Mesenchymal stem cell (in vitro differentiated cells and primary cell): Measurements from ENCODE around the gene TDRD6.

Source experiments
- DNase-seq: peaks from one replicate; pipeline ENCODE4 v3.0.0-alpha.2; 2013
- H2AFZ ChIP-seq: one replicate; pipeline ENCODE4 v1.6.1; 2013; ENCODE audit warnings: low read depth, mild to moderate bottlenecking, control low read depth, inconsistent platforms, low read length, moderate library complexity
- H2AK5ac ChIP-seq: 2 replicates; pipeline ENCODE4 v1.6.1; 2013; ENCODE audit warnings: low read length, moderate library complexity, mild to moderate bottlenecking, inconsistent platforms; ENCODE audit not compliant: severe bottlenecking
- H2BK120ac ChIP-seq: one replicate; pipeline ENCODE4 v1.6.1; 2013; ENCODE audit warnings: low read depth, mild to moderate bottlenecking, inconsistent platforms, low read length, moderate library complexity
- H2BK12ac ChIP-seq, 2 experiments: one replicate each; pipeline ENCODE4 v1.6.1; 2013; ENCODE audit warnings: inconsistent platforms in 2 of 2, low read length in 2 of 2, mild to moderate bottlenecking in 2 of 2, moderate library complexity in 2 of 2, control low read depth in 1 of 2
- H2BK15ac ChIP-seq: one replicate; pipeline ENCODE4 v1.6.1; 2013; ENCODE audit warnings: mild to moderate bottlenecking, low read depth, inconsistent platforms; ENCODE audit not compliant: poor library complexity, severe bottlenecking
- H2BK5ac ChIP-seq: 2 replicates; pipeline ENCODE4 v1.6.1; 2013; ENCODE audit warnings: low read depth, mild to moderate bottlenecking, low read length, control low read depth, inconsistent platforms; ENCODE audit not compliant: poor library complexity, severe bottlenecking
- H3K14ac ChIP-seq, 2 experiments: one replicate each; pipeline ENCODE4 v1.6.1; 2013; ENCODE audit warnings: inconsistent platforms in 2 of 2, low read length in 2 of 2, control low read depth in 1 of 2, mild to moderate bottlenecking in 1 of 2, moderate library complexity in 1 of 2
- H3K18ac ChIP-seq, 2 experiments: one replicate each; pipeline ENCODE4 v1.6.1; 2013; ENCODE audit warnings: inconsistent platforms in 2 of 2, low read length in 2 of 2, control low read depth in 1 of 2, low read depth in 1 of 2, mild to moderate bottlenecking in 1 of 2
- H3K23ac ChIP-seq, 2 experiments: one replicate each; pipeline ENCODE4 v1.6.1; 2013; ENCODE audit warnings: inconsistent platforms in 2 of 2, low read length in 2 of 2, mild to moderate bottlenecking in 2 of 2, moderate library complexity in 2 of 2, control low read depth in 1 of 2
- H3K27ac ChIP-seq: 2 replicates; pipeline ENCODE4 v1.5.1; 2013; ENCODE audit warnings: mild to moderate bottlenecking, moderate library complexity, low read length, control low read depth, inconsistent platforms; ENCODE audit not compliant: poor library complexity, severe bottlenecking
- H3K27me3 ChIP-seq, 2 experiments: 2 replicates each; pipeline versions ENCODE4 v1.6.1 to v1.7.0; 2013; ENCODE audit warnings: low read length in 2 of 2, mild to moderate bottlenecking in 2 of 2, moderate library complexity in 2 of 2, control low read depth in 1 of 2, inconsistent platforms in 1 of 2; ENCODE audit not compliant: control insufficient read depth in 1 of 2, insufficient read depth in 1 of 2
- H3K36me3 ChIP-seq, 2 experiments: 2 replicates each; pipeline versions ENCODE4 v1.6.1 to v1.7.0; 2013; ENCODE audit warnings: low read length in 2 of 2, control low read depth in 1 of 2, inconsistent platforms in 1 of 2, low read depth in 1 of 2, mild to moderate bottlenecking in 1 of 2; ENCODE audit not compliant: insufficient read depth in 2 of 2, control insufficient read depth in 1 of 2
- H3K4ac ChIP-seq, 2 experiments: one replicate each; pipeline ENCODE4 v1.6.1; 2013; ENCODE audit warnings: inconsistent platforms in 2 of 2, low read length in 2 of 2, mild to moderate bottlenecking in 2 of 2, moderate library complexity in 2 of 2, control low read depth in 1 of 2, low read depth in 1 of 2
- H3K4me1 ChIP-seq: 2 replicates; pipeline ENCODE4 v1.6.1; 2013; ENCODE audit warnings: low read depth, low read length, control low read depth; ENCODE audit not compliant: control insufficient read depth, insufficient read depth
- H3K4me2 ChIP-seq: 2 replicates; pipeline ENCODE4 v1.6.1; 2013; ENCODE audit warnings: low read length, mild to moderate bottlenecking, inconsistent platforms; ENCODE audit not compliant: poor library complexity, severe bottlenecking
- H3K4me3 ChIP-seq, 2 experiments: 2 replicates each; pipeline versions ENCODE4 v1.5.1 to v1.7.0; 2013; ENCODE audit warnings: low read length in 2 of 2, mild to moderate bottlenecking in 2 of 2, control low read depth in 1 of 2, low read depth in 1 of 2; ENCODE audit not compliant: insufficient read depth in 1 of 2
- H3K79me1 ChIP-seq: replicated peaks from 2 replicates; pipeline ENCODE4 v1.6.1; 2013; ENCODE audit warnings: mild to moderate bottlenecking, control low read depth, low read length, inconsistent platforms; ENCODE audit not compliant: poor library complexity, severe bottlenecking
- H3K9ac ChIP-seq: 2 replicates; pipeline ENCODE4 v1.7.0; 2013; ENCODE audit warnings: mild to moderate bottlenecking, low read length, moderate library complexity
- H3K9me3 ChIP-seq: 2 replicates; pipeline ENCODE4 v1.7.0; 2013; ENCODE audit warnings: mild to moderate bottlenecking, low read length; ENCODE audit not compliant: control insufficient read depth
- H4K8ac ChIP-seq: one replicate; pipeline ENCODE4 v1.6.1; 2013; ENCODE audit warnings: inconsistent platforms, mild to moderate bottlenecking, low read length, moderate library complexity
- H4K91ac ChIP-seq: one replicate; pipeline ENCODE4 v1.6.1; 2013; ENCODE audit warnings: mild to moderate bottlenecking, low read length, inconsistent platforms
- WGBS: methylation state at CpG from one replicate; pipeline ENCODE4 v1.1.7; 2013; ENCODE audit warnings: mixed read lengths; 5-methylcytosine and 5-hydroxymethylcytosine counted together

The TDRD6 gene

DNA sequence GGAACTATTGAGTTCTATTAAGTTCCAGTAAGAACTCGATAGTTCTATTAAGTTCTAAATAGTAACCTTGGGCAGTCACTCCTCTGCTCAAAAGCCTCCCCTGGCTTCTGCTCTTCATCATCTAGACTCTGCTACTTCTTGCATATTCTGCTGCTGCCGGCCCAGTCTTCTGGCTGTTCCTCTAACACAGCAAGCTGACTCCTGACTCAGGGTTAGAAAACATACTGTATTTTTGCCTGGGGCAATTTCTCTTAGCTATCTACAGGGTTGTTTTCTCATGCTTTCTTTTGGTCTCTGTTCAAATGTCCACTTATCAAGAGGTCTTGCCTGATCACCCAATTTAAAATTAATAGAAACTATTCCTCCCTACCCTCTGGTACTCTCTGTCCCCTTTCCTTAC is 20.3 kb upstream of the TDRD6 start:
- no peak overlapping the region for H3K27ac ChIP-seq
- no peaks in the 10 kb centered on the region for H3K27me3 ChIP-seq
- no peak overlapping the region for H3K14ac ChIP-seq
- H3K4ac ChIP-seq, result no peak overlapping the region
- no peak overlapping the region for H2BK15ac ChIP-seq
- H3K23ac ChIP-seq, result no peak overlapping the region
- no peak overlapping the region for H2BK120ac ChIP-seq
- H3K79me1 ChIP-seq, result no peaks in the 10 kb centered on the region
- DNase-seq, result no peak
- H3K9ac ChIP-seq, result no peak overlapping the region
- H3K4me2 ChIP-seq, result no peak overlapping the region
- no peaks in the 10 kb centered on the region for H3K4me1 ChIP-seq
- no peak overlapping the region for H3K18ac ChIP-seq
- H2BK12ac ChIP-seq, result no peak overlapping the region
- H2AK5ac ChIP-seq, result no peak overlapping the region
- no peak overlapping the region for H3K4me3 ChIP-seq
- H4K8ac ChIP-seq, result no peak overlapping the region
- no peak overlapping the region for H2AFZ ChIP-seq
- 100% methylated on average over 2 of the region's 2 CpGs for WGBS
- peaks cover 0 to 19% of the 10 kb centered on the region in 2 experiments for H3K36me3 ChIP-seq
- no peak overlapping the region for H2BK5ac ChIP-seq
- H3K9me3 ChIP-seq, result no peaks in the 10 kb centered on the region
- H4K91ac ChIP-seq, result no peak overlapping the region

DNA sequence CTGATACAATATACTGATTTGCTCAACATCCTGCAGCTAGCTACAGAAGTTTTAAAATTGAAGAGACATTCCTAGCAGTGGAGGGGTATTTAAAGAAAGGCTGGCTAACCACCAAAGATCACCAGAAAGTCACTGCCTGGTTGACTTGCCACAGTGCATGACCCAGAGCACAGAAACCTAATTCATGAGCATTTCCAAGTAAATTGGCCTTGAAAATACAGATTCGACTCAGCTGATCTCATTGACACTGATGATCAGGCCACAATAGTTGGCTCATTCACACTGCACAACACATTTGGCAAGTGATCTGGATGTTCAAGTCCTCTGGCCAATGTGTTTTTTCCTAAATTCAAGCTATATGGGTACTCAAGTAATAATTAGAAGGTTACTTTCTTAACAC is 13.3 kb upstream of the TDRD6 start:
- DNase-seq, result no peak
- Histone ChIP-seq H2AFZ (no peak overlapping the region), H3K4me3 (no peak overlapping the region), H3K23ac (no peak overlapping the region), H3K4me2 (no peak overlapping the region), H2BK120ac (no peak overlapping the region), H3K14ac (no peak overlapping the region), H3K36me3 (peaks cover 0 to 11% of the 10 kb centered on the region in 2 experiments), H3K9me3 (no peaks in the 10 kb centered on the region), H2BK12ac (no peak overlapping the region), H3K4ac (no peak overlapping the region), H3K18ac (no peak overlapping the region), H3K27me3 (no peaks in the 10 kb centered on the region), H4K91ac (no peak overlapping the region), H3K9ac (no peak overlapping the region), H2BK5ac (no peak overlapping the region), H4K8ac (no peak overlapping the region), H3K79me1 (no peaks in the 10 kb centered on the region), H2AK5ac (no peak overlapping the region), H2BK15ac (no peak overlapping the region), H3K4me1 (no peaks in the 10 kb centered on the region), H3K27ac (no peak overlapping the region)
- 92% methylated on average over 1 of the region's 1 CpG for WGBS

DNA sequence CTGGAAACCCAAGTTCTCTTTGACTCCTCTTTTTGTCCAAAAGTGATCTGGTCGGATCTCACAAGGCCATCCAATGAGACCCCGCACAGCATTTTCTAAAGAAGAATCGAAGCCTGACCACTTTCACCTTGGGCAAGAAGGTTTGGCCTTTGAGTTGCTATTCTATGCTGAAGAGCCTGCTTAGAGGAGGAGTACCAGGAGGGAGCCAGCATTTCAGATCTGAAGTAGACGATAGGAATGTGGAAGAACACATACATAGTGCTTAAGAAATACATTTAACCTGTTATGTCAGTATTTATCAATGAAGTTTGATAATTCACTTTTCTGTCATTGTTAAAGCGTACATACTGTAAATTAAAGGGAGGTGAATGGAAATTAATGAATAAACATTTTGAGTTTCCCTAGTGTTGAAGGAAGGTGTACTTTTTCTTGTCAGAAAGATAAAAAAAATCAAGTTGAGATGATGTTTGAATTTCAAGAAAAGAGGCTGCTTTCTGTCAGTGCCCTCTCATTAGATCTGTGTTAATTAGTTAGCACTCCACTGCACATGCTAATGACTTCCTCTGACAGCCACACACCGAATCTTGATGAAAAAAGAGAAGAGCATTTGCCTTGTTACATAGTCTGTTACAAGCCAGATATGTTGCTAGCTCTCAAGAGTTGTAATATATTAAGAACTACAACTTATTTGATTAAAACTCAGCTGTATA is 10.9 kb upstream of the TDRD6 start:
- Histone ChIP-seq H2AFZ (no peak overlapping the region), H2BK120ac (no peak overlapping the region), H3K79me1 (no peaks in the 10 kb centered on the region), H3K27me3 (no peaks in the 10 kb centered on the region), H4K8ac (no peak overlapping the region), H2BK15ac (no peak overlapping the region), H3K4me2 (no peak overlapping the region), H3K36me3 (peaks cover 0 to 7% of the 10 kb centered on the region in 2 experiments), H3K18ac (no peak overlapping the region), H3K9ac (no peak overlapping the region), H3K9me3 (no peaks in the 10 kb centered on the region), H3K14ac (no peak overlapping the region), H3K4me3 (no peak overlapping the region), H3K4me1 (no peaks in the 10 kb centered on the region), H3K4ac (no peak overlapping the region), H3K23ac (no peak overlapping the region), H3K27ac (no peak overlapping the region), H4K91ac (no peak overlapping the region), H2BK12ac (no peak overlapping the region), H2AK5ac (no peak overlapping the region), H2BK5ac (peak overlapping the region; percentile 70)
- no peak for DNase-seq
- WGBS, result 97% methylated on average over 4 of the region's 6 CpGs

DNA sequence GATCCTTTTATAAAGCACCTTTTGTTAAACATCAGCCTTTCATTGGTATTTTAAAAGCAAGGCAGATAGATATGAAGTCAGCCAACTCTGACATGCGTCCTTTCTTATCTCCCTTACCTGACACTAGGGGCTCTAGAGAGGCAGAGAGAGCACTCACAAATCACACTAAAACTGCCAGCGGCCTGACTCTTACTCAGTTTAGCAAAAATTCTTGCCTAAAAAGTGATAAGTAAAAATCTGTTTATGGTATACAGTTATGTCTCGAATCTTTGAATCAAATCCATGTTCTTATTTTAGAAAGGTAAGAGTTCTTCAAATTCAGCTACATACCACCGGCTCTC is 10.4 kb upstream of the TDRD6 start:
- H3K27me3 ChIP-seq, result no peaks in the 10 kb centered on the region
- no peak overlapping the region for H2BK120ac ChIP-seq
- H3K23ac ChIP-seq, result no peak overlapping the region
- no peak overlapping the region for H4K8ac ChIP-seq
- H2AK5ac ChIP-seq, result no peak overlapping the region
- H3K4me3 ChIP-seq, result no peak overlapping the region
- WGBS, result 60% methylated on average over 2 of the region's 4 CpGs
- H3K4me1 ChIP-seq, result no peaks in the 10 kb centered on the region
- H4K91ac ChIP-seq, result no peak overlapping the region
- no peaks in the 10 kb centered on the region for H3K9me3 ChIP-seq
- no peak overlapping the region for H2AFZ ChIP-seq
- H2BK15ac ChIP-seq, result no peak overlapping the region
- H3K27ac ChIP-seq, result no peak overlapping the region
- H3K79me1 ChIP-seq, result no peaks in the 10 kb centered on the region
- no peak overlapping the region for H3K18ac ChIP-seq
- no peak for DNase-seq
- no peak overlapping the region for H3K9ac ChIP-seq
- H2BK5ac ChIP-seq, result no peak overlapping the region
- no peak overlapping the region for H2BK12ac ChIP-seq
- H3K4ac ChIP-seq, result no peak overlapping the region
- no peak overlapping the region for H3K14ac ChIP-seq
- no peak overlapping the region for H3K4me2 ChIP-seq
- H3K36me3 ChIP-seq, result peaks cover 0 to 7% of the 10 kb centered on the region in 2 experiments
